GM23338 (cell line): Measurements from ENCODE around the gene SMOC1. TPM values are rescaled to one million over a fixed set of nuclear protein-coding genes. Genes with fewer than 3 reads are reported as not detected.

ENCODE experiments used
- ATAC-seq: fragments of 200-7000 bp; cut with Tn5 transposase; 3 replicates; pipeline ENCODE4 v1.9.1; 2020
- DNase-seq: peaks from one replicate; pipeline ENCODE4 v3.0.0-alpha.2; 2015; ENCODE audit warnings: low spot score
- H2AFZ ChIP-seq: fragments of 200-600 bp; sonication (generic); 2 replicates; pipeline ENCODE4 v1.8.0; 2016; ENCODE audit warnings: antibody characterized with exemption, mild to moderate bottlenecking, moderate library complexity
- H3F3A ChIP-seq: fragments of 200-600 bp; sonication (generic); replicated peaks from 2 replicates; pipeline ENCODE4 v1.8.0; 2017; ENCODE audit warnings: antibody characterized with exemption, mixed run types, low read depth
- H3K27ac ChIP-seq: fragments of 200-600 bp; sonication (generic); 2 replicates; pipeline ENCODE4 v1.6.1; 2016; ENCODE audit warnings: low read depth
- H3K27me3 ChIP-seq: fragments of 200-600 bp; sonication (generic); 2 replicates; pipeline ENCODE4 v1.8.0; 2016; ENCODE audit warnings: mild to moderate bottlenecking, mixed run types, moderate library complexity; ENCODE audit not compliant: insufficient read depth
- H3K36me3 ChIP-seq: fragments of 200-600 bp; sonication (generic); 2 replicates; pipeline ENCODE4 v1.8.0; 2016; ENCODE audit warnings: mild to moderate bottlenecking; ENCODE audit not compliant: insufficient read depth
- H3K4me1 ChIP-seq: fragments of 200-600 bp; sonication (generic); 2 replicates; pipeline ENCODE4 v1.8.0; 2016; ENCODE audit warnings: mild to moderate bottlenecking, moderate library complexity; ENCODE audit not compliant: insufficient read depth
- H3K4me2 ChIP-seq: fragments of 200-600 bp; sonication (generic); 2 replicates; pipeline ENCODE4 v1.7.1; 2017; ENCODE audit warnings: mixed run types
- H3K4me3 ChIP-seq: fragments of 200-600 bp; sonication (generic); 2 replicates; pipeline ENCODE4 v1.6.1; 2016; ENCODE audit warnings: mixed run types
- H3K79me2 ChIP-seq: fragments of 200-600 bp; sonication (generic); replicated peaks from 2 replicates; pipeline ENCODE4 v1.8.0; 2017; ENCODE audit warnings: mild to moderate bottlenecking; ENCODE audit not compliant: insufficient read depth
- H3K9me2 ChIP-seq: fragments of 200-600 bp; sonication (generic); 2 replicates; pipeline ENCODE4 v1.8.0; 2017; ENCODE audit not compliant: insufficient read depth
- H4K20me1 ChIP-seq: fragments of 200-600 bp; sonication (generic); replicated peaks from 2 replicates; pipeline ENCODE4 v1.8.0; 2017; ENCODE audit warnings: mild to moderate bottlenecking; ENCODE audit not compliant: insufficient read depth
- H3K27ac Mint-ChIP-seq: 2 replicates; pipeline ENCODE4 v1.8.0; 2020; ENCODE audit warnings: inconsistent platforms, mild to moderate bottlenecking, moderate library complexity, mixed read lengths
- H3K27me3 Mint-ChIP-seq: 3 replicates; pipeline ENCODE4 v1.8.0; 2022; ENCODE audit warnings: low read depth, mild to moderate bottlenecking, moderate library complexity, mixed read lengths, inconsistent platforms; ENCODE audit not compliant: insufficient read depth, poor library complexity
- H3K36me3 Mint-ChIP-seq: 3 replicates; pipeline ENCODE4 v1.8.0; 2021; ENCODE audit warnings: low read depth, mild to moderate bottlenecking, inconsistent platforms, moderate library complexity, mixed read lengths
- H3K4me1 Mint-ChIP-seq: 3 replicates; pipeline ENCODE4 v1.8.0; 2020; ENCODE audit warnings: mild to moderate bottlenecking, inconsistent platforms, mixed read lengths
- H3K4me3 Mint-ChIP-seq: 3 replicates; pipeline ENCODE4 v1.8.0; 2021; ENCODE audit warnings: moderate library complexity, mild to moderate bottlenecking, inconsistent platforms, mixed read lengths
- H3K9me3 Mint-ChIP-seq: 3 replicates; pipeline ENCODE4 v1.8.0; 2020; ENCODE audit warnings: moderate library complexity, mild to moderate bottlenecking, inconsistent platforms, mixed read lengths
- CREB1 ChIP-seq: fragments of 250-450 bp; sonication (Bioruptor Pico); IDR thresholded peaks from 2 replicates; pipeline ENCODE4 v1.5.0; 2020; ENCODE audit warnings: low read depth, mild to moderate bottlenecking, moderate library complexity
- CTCF ChIP-seq, 2 experiments: fragments of 200-600 bp in 1 of 2; sonication (generic) in 1 of 2; conservative IDR thresholded peaks; 2 replicates each; pipeline versions ENCODE4 v1.5.1 to v1.6.1; 2016 to 2017; ENCODE audit warnings: antibody characterized with exemption in 2 of 2, low read depth in 2 of 2, mild to moderate bottlenecking in 2 of 2, moderate library complexity in 1 of 2
- ETS1 ChIP-seq: IDR thresholded peaks from 2 replicates; pipeline ENCODE4 v1.6.1; 2016; ENCODE audit warnings: antibody characterized with exemption
- EZH2 ChIP-seq: fragments of 200-600 bp; sonication (generic); IDR thresholded peaks from one replicate; pipeline ENCODE4 v1.8.0; 2017; ENCODE audit warnings: antibody characterized with exemption, mild to moderate bottlenecking, low read depth; ENCODE audit not compliant: unreplicated experiment
- EZH2phosphoT487 ChIP-seq: fragments of 200-600 bp; sonication (generic); IDR thresholded peaks from one replicate; pipeline ENCODE4 v1.8.1; 2018; ENCODE audit warnings: antibody characterized with exemption; ENCODE audit not compliant: unreplicated experiment
- JUNB ChIP-seq: IDR thresholded peaks from one replicate; pipeline ENCODE4 v1.6.1; 2016; ENCODE audit warnings: antibody characterized with exemption; ENCODE audit not compliant: unreplicated experiment
- NANOG ChIP-seq: IDR thresholded peaks from 2 replicates; pipeline ENCODE4 v1.6.1; 2016; ENCODE audit warnings: antibody characterized with exemption, borderline replicate concordance
- POLR2AphosphoS5 ChIP-seq: IDR thresholded peaks from 2 replicates; pipeline ENCODE4 v1.6.1; 2016; ENCODE audit warnings: antibody characterized with exemption, low read depth
- REST ChIP-seq: IDR thresholded peaks from one replicate; pipeline ENCODE4 v1.6.1; 2018; ENCODE audit warnings: antibody characterized with exemption; ENCODE audit not compliant: unreplicated experiment
- STAT1 ChIP-seq: IDR thresholded peaks from one replicate; pipeline ENCODE4 v1.6.1; 2016; ENCODE audit warnings: antibody characterized with exemption; ENCODE audit not compliant: unreplicated experiment
- ZNF114 ChIP-seq: fragments of 250-450 bp; sonication (Bioruptor Pico); IDR thresholded peaks from 2 replicates; pipeline ENCODE4 v1.5.0; 2020; ENCODE audit warnings: mild to moderate bottlenecking, moderate library complexity
- ZNF331 ChIP-seq: fragments of 250-450 bp; sonication (Bioruptor Pico); IDR thresholded peaks from 2 replicates; pipeline ENCODE4 v1.5.0; 2020; ENCODE audit warnings: low read depth, mild to moderate bottlenecking, moderate library complexity
- ZNF462 ChIP-seq: fragments of 250-450 bp; sonication (Bioruptor Pico); IDR thresholded peaks from 2 replicates; pipeline ENCODE4 v1.5.0; 2020; ENCODE audit warnings: mild to moderate bottlenecking, moderate library complexity
- polyA plus RNA-seq: library from polyadenylated mRNA; unstranded; fragments of >200 nt; fragmentation: Nextera tagmentation; extraction: Ambion mirVana; gene quantifications from 2 replicates; pipeline ENCODE4 v1.2.1, GENCODE V29; 2016
- total RNA-seq: library from RNA; depleted of rRNA; stranded (reverse); fragments of >200 nt; shearing (Covaris generic); gene quantifications from 2 replicates; pipeline ENCODE4 v1.2.3, GENCODE V29; 2014

Gene SMOC1
- total and polyA plus RNA-seq, 2 experiments from 2014 or later = 0.79 to 1.6 TPM

GRCh38 chr14:70033561-70033960 lies 154.3 kb downstream of the SMOC1 start:
- H3K27me3 ChIP-seq = no peaks in the 10 kb centered on the region
- TF ChIP-seq JUNB = no peak
- no peak for TF ChIP-seq ZNF114 (CRISPR knock-in tag)
- no peak for TF ChIP-seq ZNF331 (CRISPR knock-in tag)
- no peak for TF ChIP-seq CREB1 (CRISPR knock-in tag)
- no peak for TF ChIP-seq STAT1
- no peak for TF ChIP-seq NANOG
- no peak for TF ChIP-seq EZH2
- no peak for TF ChIP-seq CTCF (conservative IDR thresholded peaks at IDR 0.05; ENCODE audit: low read depth in 2 of 2)
- no peak for TF ChIP-seq REST
- TF ChIP-seq EZH2phosphoT487 = no peak
- TF ChIP-seq ETS1 = no peak
- TF ChIP-seq POLR2AphosphoS5 = no peak
- no peak for TF ChIP-seq ZNF462 (CRISPR knock-in tag)
- DNase-seq (no peak), ATAC-seq (no peak)
- no peak overlapping the region for H3K4me3 Mint-ChIP-seq
- H3K9me2 ChIP-seq = peaks cover 15% of the 10 kb centered on the region
- no peak overlapping the region for H3K27ac Mint-ChIP-seq
- peaks cover 5% of the 10 kb centered on the region for H3K27me3 Mint-ChIP-seq
- H3K4me3 ChIP-seq = no peak overlapping the region
- H4K20me1 ChIP-seq = no peaks in the 10 kb centered on the region
- H3K79me2 ChIP-seq = no peaks in the 10 kb centered on the region
- no peak overlapping the region for H3K27ac ChIP-seq
- peaks cover 18% of the 10 kb centered on the region for H3K4me1 Mint-ChIP-seq
- H3K4me2 ChIP-seq = no peak overlapping the region
- H2AFZ ChIP-seq = no peak overlapping the region
- H3K36me3 ChIP-seq = no peaks in the 10 kb centered on the region
- no peaks in the 10 kb centered on the region for H3K9me3 Mint-ChIP-seq
- 0 out of 2 replicates have a peak, but pooled peaks cover 6% of the 10 kb centered on the region for H3K4me1 ChIP-seq
- H3F3A ChIP-seq = no peaks in the 10 kb centered on the region
- no peaks in the 10 kb centered on the region for H3K36me3 Mint-ChIP-seq
